Uterus (tissue), 4 donors: ENCODE data around the gene GOLIM4. TPM values are rescaled to one million over a fixed set of nuclear protein-coding genes. Genes with fewer than 3 reads are reported as not detected.

Experiments used
- DNase-seq, 2 donors: peaks; one replicate each; pipeline ENCODE4 v3.0.0-alpha.2; 2019 to 2020
- H3K27ac ChIP-seq, 2 donors: fragments of 200-600 bp; sonication (generic); 1 replicate in 1 of 2; 2 replicates in 1 of 2; pipeline ENCODE4 v1.5.1; 2016 to 2018
- H3K27me3 ChIP-seq, 2 donors: fragments of 200-600 bp; sonication (generic); one replicate each; pipeline ENCODE4 v1.5.1; 2018 to 2019; ENCODE audit warnings: control low read depth in 1 of 2
- H3K36me3 ChIP-seq, 2 donors: fragments of 200-600 bp; sonication (generic); one replicate each; pipeline ENCODE4 v1.5.1; 2019; ENCODE audit warnings: control low read depth in 1 of 2
- H3K4me1 ChIP-seq, 2 donors: fragments of 200-600 bp; sonication (generic); one replicate each; pipeline ENCODE4 v1.5.1; 2018 to 2019; ENCODE audit warnings: control low read depth in 1 of 2
- H3K4me3 ChIP-seq, 2 donors: fragments of 200-600 bp; sonication (generic); 1 replicate in 1 of 2; 2 replicates in 1 of 2; pipeline ENCODE4 v1.5.1; 2018 to 2019; ENCODE audit warnings: mild to moderate bottlenecking in 1 of 2
- H3K9me3 ChIP-seq, 2 donors: fragments of 200-600 bp; sonication (generic); one replicate each; pipeline ENCODE4 v1.5.1; 2019; ENCODE audit warnings: control low read depth in 1 of 2
- CTCF ChIP-seq, 4 experiments: fragments of 200-600 bp in 2 of 4; fragments of 450-650 bp in 2 of 4; sonication (generic) in 2 of 4; IDR thresholded peaks; one replicate each; pipeline ENCODE4 v1.5.1; 2016 to 2019; ENCODE audit warnings: antibody characterized with exemption in 4 of 4, mild to moderate bottlenecking in 2 of 4, moderate library complexity in 1 of 4
- POLR2A ChIP-seq, 2 donors: fragments of 450-650 bp; IDR thresholded peaks; one replicate each; pipeline ENCODE4 v1.6.1; 2016; ENCODE audit warnings: antibody characterized with exemption in 2 of 2, mild to moderate bottlenecking in 1 of 2, moderate library complexity in 1 of 2
- intact Hi-C: fragments of 100-400 bp; cut with DNase I; formaldehyde crosslinking; loops from one replicate; pipeline ENCODE4 v1.15.1; 2023; ENCODE audit warnings: low total_unique reads
- total RNA-seq, 4 donors: library from RNA; depleted of rRNA in 3 of 4; stranded (reverse); fragments of >200 nt in 3 of 4; gene quantifications; one replicate each; pipeline versions ENCODE4 v1.1.0 to v1.2.4, GENCODE V29; 2014 to 2023
- donor health status: DM: yes; HTN: yes; CAD: no.

GOLIM4 gene
- total RNA-seq, 4 donors from 2014 or later, result 21.0 to 85.1 (median 29.7) TPM

GRCh38 chr3:167967257-167968036 is 128.3 kb downstream of the GOLIM4 start:
- intact Hi-C loops, result no loop called here
- H3K36me3 ChIP-seq, result no peaks in the 10 kb centered on the region

More at GRCh38 chr3:167967257-167968036, 128.3 kb downstream of the GOLIM4 start:
- Histone ChIP-seq H3K9me3 (no peaks in the 10 kb centered on the region), H3K4me3 (no peak overlapping the region), H3K4me1 (no peaks in the 10 kb centered on the region), H3K27me3 (no peaks in the 10 kb centered on the region), H3K27ac (no peak overlapping the region)
- TF ChIP-seq CTCF (IDR thresholded peaks at IDR 0.05) (no peak), POLR2A (IDR thresholded peaks at IDR 0.05) (no peak)
- no peak for DNase-seq
